GM18498 (cell line): ENCODE results near the gene RAB3C.

ENCODE experiments used
- ATAC-seq: cut with Tn5 transposase; IDR thresholded peaks from one replicate; pipeline ENCODE4 v1.9.1; 2021; ENCODE audit warnings: mild to moderate bottlenecking, moderate library complexity; ENCODE audit not compliant: unreplicated experiment

The RAB3C gene

GRCh38 chr5:58813855-58814254 lies 231.0 kb downstream of the RAB3C start:
- no peak for ATAC-seq

GRCh38 chr5:58816181-58816731 lies 233.4 kb downstream of the RAB3C start:
- ATAC-seq, result no peak

- ATAC-seq, result no peak
Observed at GRCh38 chr5:58818465-58818864, 235.6 kb downstream of the RAB3C start.

- ATAC-seq, result no peak
Observed at GRCh38 chr5:58825441-58825840, 242.6 kb downstream of the RAB3C start.

GRCh38 chr5:58825899-58826298 lies 243.0 kb downstream of the RAB3C start:
- no peak for ATAC-seq

- no peak for ATAC-seq
Observed at GRCh38 chr5:58827463-58827862, 244.6 kb downstream of the RAB3C start.

- ATAC-seq, result no peak
Observed at GRCh38 chr5:58828258-58828657, 245.4 kb downstream of the RAB3C start.

GRCh38 chr5:58834242-58835225 lies 251.7 kb downstream of the RAB3C start:
- ATAC-seq, result no peak

- no peak for ATAC-seq
Observed at GRCh38 chr5:58836351-58836750, 253.5 kb downstream of the RAB3C start.

- no peak for ATAC-seq
Observed at GRCh38 chr5:58838729-58839128, 255.9 kb downstream of the RAB3C start.

GRCh38 chr5:58842852-58843251 lies 260.0 kb downstream of the RAB3C start:
- no peak for ATAC-seq

GRCh38 chr5:58844395-58844794 lies 261.5 kb downstream of the RAB3C start:
- ATAC-seq, result no peak

GRCh38 chr5:58847041-58847440 lies 264.2 kb downstream of the RAB3C start:
- ATAC-seq, result no peak

- no peak for ATAC-seq
Observed at GRCh38 chr5:58849223-58849622, 266.3 kb downstream of the RAB3C start.

GRCh38 chr5:58849921-58850667 lies 267.2 kb downstream of the RAB3C start:
- peak; percentile 80 for ATAC-seq

GRCh38 chr5:58851153-58851552 lies 268.3 kb downstream of the RAB3C start:
- no peak for ATAC-seq

GRCh38 chr5:58851571-58851970 lies 268.7 kb downstream of the RAB3C start:
- no peak for ATAC-seq

- no peak for ATAC-seq
Observed at GRCh38 chr5:58852566-58852965, 269.7 kb downstream of the RAB3C start.

GRCh38 chr5:58854441-58854840 lies 271.6 kb downstream of the RAB3C start:
- no peak for ATAC-seq

- ATAC-seq, result no peak
Observed at GRCh38 chr5:58855851-58856739, 273.2 kb downstream of the RAB3C start.

- ATAC-seq, result no peak
Observed at GRCh38 chr5:58857609-58858008, 274.7 kb downstream of the RAB3C start.
